GM10266 (cell line): ENCODE results near the gene LTA.

Source experiments
- DNase-seq: peaks from one replicate; pipeline ENCODE4 v3.0.0; 2012; ENCODE audit errors: extremely low spot score
- CTCF ChIP-seq: IDR thresholded peaks from 2 replicates; pipeline ENCODE4 v1.5.1; 2012; ENCODE audit warnings: mild to moderate bottlenecking, low read depth; ENCODE audit not compliant: control insufficient read depth, insufficient read depth; ENCODE audit errors: missing control alignments

Gene LTA

DNA sequence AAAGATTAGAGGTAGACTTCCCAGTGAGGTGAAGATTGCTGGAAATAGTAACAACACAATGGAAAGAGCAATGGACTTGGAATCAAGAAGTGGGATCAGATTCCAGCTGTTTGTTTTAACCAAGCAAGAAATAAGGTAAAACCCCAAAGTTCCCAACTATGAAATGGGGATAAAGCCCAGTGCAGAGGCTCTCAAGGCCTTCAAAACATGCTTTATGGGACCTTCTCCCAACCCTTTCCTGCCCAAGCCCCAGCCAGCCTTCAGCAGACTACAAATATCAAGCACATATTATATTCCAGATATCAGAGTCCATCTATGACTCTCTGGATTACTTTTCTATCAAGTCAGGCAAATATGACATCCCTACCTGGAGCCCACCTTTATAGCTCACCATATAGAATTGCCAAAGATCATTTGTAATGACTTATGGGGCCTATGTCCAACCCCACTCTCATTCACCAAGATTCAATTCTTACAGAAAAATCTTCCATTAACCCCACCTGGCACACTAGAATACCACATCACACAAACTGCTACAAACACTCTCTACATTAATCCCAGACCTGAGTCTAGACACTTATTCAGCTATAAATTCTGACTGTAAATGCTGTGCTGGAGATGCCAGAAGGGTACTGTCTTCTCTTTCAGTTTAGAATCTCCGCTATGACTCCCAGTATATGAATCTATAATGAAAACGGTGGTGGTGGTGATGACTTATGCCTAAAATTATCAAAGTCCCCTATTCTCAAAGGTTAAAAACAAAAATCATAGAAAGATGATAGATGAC, 36.4 kb upstream of the LTA start:
- no peak for TF ChIP-seq CTCF
- DNase-seq, result no peak

GRCh38 chr6:31538805-31539400, 33.2 kb upstream of the LTA start:
- no peak for DNase-seq
- no peak for TF ChIP-seq CTCF

- DNase-seq, result no peak
- TF ChIP-seq CTCF, result no peak
Measured at GRCh38 chr6:31540640-31541039, 31.4 kb upstream of the LTA start.

GRCh38 chr6:31541059-31541657, 30.9 kb upstream of the LTA start:
- no peak for TF ChIP-seq CTCF
- peak; percentile 60 for DNase-seq

DNA sequence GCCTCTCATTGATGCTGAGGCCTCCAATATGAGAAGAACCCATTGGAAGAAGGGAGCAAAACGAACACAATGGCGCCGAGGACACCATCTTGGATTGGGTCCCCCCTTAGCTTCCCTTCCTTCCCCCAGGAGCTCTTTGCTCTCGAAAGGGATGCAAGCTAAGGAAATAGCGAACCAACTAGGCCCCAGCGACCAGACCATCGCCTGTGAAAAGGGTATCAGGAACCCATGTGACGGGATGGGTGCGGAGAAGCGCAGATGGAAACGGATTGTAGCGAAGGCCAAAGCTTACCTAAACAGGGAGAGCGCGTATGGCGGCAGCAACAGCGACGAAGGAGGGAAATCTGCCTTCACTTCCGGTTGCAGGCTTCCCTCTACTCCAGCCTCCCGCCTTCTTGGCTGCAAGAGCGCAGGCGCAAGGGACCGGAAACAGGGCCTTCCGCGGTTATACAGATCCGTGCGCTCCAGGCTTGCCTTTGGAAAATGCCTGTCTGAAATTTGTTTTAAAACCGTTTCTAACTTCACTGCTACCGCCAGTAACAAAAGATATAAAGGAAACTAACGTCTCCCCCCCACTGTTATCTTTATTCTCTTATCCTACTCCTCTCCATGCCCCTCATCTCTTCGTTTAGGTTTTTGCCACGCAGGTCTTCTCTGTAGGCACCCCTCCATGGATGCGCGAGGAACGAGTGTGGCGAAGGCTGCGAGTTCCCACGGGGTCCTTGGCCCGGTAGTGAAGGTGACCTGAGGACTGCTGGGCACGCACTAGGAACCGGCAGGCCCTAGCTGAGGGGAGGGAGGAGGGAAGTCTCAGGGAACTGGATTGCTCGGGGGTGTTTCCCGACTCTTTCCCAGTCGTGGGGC, 30.2 kb upstream of the LTA start, which contains the start of gene DDX39B:
Gene DDX39B, minus strand, starts transcription at position 346 of the 864 bp plus-strand sequence. CDS start 1,471 bp downstream, outside the sequence.
- DNase-seq, result peak; percentile 92
- no peak for TF ChIP-seq CTCF

DNA sequence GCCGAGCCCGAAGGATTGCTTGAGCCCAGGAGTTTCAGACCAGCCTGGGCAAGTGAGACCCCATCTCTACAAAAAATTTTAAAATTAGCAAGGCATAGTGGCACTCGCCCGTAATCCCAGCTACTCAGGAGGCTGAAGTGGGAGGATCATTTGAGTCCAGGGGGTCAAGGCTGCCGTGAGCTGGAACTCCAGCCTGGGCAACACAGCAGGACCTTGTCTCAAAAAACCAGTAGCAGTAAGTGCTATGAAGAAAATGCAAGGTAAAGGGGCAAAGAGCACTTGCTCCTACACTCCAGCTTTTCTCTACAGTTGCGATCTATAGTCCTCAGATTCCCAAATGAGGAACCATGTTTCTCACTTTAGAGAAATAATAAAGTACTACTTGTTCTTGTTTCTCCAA, 28.4 kb upstream of the LTA start:
- DNase-seq, result no peak
- no peak for TF ChIP-seq CTCF
